Tibial artery (tissue), 4 donors: ENCODE measurements around the gene SHOC2.

ENCODE experiments used
- DNase-seq, 2 donors: peaks; one replicate each; pipeline ENCODE4 v3.0.0-alpha.2; 2019
- H3K27ac ChIP-seq, 2 donors: fragments of 200-600 bp; sonication (generic) in 1 of 2; 1 replicate in 1 of 2; 2 replicates in 1 of 2; pipeline ENCODE4 v1.5.1; 2018 to 2019; ENCODE audit warnings: mild to moderate bottlenecking in 1 of 2
- H3K27me3 ChIP-seq, 2 donors: fragments of 200-600 bp; sonication (generic) in 1 of 2; one replicate each; pipeline versions ENCODE4 v1.5.1 to v1.6.0; 2016 to 2019
- H3K36me3 ChIP-seq, 3 donors: fragments of 200-600 bp; sonication (generic) in 2 of 3; one replicate each; pipeline ENCODE4 v1.5.1; 2016 to 2019; ENCODE audit warnings: mild to moderate bottlenecking in 2 of 3
- H3K4me1 ChIP-seq, 4 donors: fragments of 200-600 bp; sonication (generic) in 2 of 4; 1 replicate in 3 of 4; 2 replicates in 1 of 4; pipeline ENCODE4 v1.5.1; 2016 to 2019
- H3K4me3 ChIP-seq, 2 donors: fragments of 200-600 bp; sonication (generic) in 1 of 2; 1 replicate in 1 of 2; 2 replicates in 1 of 2; pipeline ENCODE4 v1.5.1; 2018 to 2019; ENCODE audit warnings: mild to moderate bottlenecking in 2 of 2
- H3K9me3 ChIP-seq, 3 donors: fragments of 200-600 bp; sonication (generic) in 1 of 3; one replicate each; pipeline ENCODE4 v1.5.1; 2016 to 2019
- intact Hi-C: fragments of 100-400 bp; cut with DNase I; formaldehyde crosslinking; loops from one replicate; pipeline ENCODE4 v1.15.0; 2023; ENCODE audit warnings: low total_unique reads
- TF ChIP-seq, protein P1 (sequence below), 2 experiments: fragments of 200-600 bp in 1 of 2; fragments of 450-650 bp in 1 of 2; IDR thresholded peaks; one replicate each; pipeline ENCODE4 v1.5.1; 2017 to 2019; ENCODE audit warnings: antibody characterized with exemption in 2 of 2, mild to moderate bottlenecking in 1 of 2, moderate library complexity in 1 of 2

The SHOC2 gene

DNA sequence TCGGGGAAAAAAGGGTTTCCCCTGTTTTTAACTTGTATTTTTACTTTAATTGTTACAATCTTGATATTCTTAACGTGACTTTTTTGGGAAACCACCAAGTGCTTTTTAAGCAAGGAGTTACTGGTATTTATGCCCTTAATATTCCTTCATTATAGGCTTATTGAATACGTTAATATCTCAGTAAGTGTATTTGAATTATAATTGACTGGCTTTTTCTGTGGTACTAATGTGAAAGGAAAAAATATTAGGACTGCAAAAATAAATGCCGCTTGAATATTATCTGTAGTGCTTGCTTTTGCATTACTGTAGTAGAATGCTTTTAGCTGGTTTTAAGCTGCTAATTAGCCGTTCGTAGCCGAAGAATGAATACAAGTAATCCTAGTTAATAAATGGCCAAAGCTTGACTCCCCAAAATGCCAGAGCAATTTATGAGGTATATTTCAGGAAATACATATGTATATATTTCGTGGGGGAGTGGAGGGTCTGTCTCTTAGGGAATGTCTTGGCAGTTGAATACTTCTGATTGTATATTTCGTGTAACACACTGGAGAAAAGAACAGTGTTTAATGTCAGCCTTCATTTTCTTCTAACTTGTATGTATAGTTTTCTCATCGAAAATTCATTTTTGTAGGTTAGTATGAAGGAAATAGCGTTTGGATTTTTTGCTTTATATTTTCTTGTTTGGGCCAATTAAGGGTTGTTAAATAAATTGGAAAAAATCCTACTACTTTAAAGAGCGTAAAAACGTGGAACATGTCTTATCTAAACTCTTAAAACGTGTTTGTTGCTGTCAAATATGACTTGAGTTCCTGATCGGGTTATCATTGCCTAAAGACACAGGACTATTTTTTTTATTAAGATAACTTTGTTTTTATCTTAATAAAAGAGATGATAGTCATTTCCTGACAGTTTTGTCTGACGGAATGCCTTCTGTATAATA lies 46.1 kb upstream of the SHOC2 start:
- intact Hi-C loops, result loop anchor here (5.0 kb wide), 2 partner anchors 44 to 51 kb away; partner anchors contain the start of genes BBIP1 and SHOC2
- DNase-seq, result no peak
- no peaks in the 10 kb centered on the region for H3K9me3 ChIP-seq
- peak overlapping the region; percentile 98 to 99 for H3K4me3 ChIP-seq
- H3K36me3 ChIP-seq, result peaks cover 0 to 8% (median 3%) of the 10 kb centered on the region in 3 donors
- H3K27me3 ChIP-seq, result no peaks in the 10 kb centered on the region
- H3K27ac ChIP-seq, result peak overlapping the region; percentile 100
- H3K4me1 ChIP-seq, result peaks cover 0 to 33% (median 7%) of the 10 kb centered on the region in 4 donors
- TF ChIP-seq, protein P1, sequence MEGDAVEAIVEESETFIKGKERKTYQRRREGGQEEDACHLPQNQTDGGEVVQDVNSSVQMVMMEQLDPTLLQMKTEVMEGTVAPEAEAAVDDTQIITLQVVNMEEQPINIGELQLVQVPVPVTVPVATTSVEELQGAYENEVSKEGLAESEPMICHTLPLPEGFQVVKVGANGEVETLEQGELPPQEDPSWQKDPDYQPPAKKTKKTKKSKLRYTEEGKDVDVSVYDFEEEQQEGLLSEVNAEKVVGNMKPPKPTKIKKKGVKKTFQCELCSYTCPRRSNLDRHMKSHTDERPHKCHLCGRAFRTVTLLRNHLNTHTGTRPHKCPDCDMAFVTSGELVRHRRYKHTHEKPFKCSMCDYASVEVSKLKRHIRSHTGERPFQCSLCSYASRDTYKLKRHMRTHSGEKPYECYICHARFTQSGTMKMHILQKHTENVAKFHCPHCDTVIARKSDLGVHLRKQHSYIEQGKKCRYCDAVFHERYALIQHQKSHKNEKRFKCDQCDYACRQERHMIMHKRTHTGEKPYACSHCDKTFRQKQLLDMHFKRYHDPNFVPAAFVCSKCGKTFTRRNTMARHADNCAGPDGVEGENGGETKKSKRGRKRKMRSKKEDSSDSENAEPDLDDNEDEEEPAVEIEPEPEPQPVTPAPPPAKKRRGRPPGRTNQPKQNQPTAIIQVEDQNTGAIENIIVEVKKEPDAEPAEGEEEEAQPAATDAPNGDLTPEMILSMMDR (IDR thresholded peaks at IDR 0.05), result no peak

DNA sequence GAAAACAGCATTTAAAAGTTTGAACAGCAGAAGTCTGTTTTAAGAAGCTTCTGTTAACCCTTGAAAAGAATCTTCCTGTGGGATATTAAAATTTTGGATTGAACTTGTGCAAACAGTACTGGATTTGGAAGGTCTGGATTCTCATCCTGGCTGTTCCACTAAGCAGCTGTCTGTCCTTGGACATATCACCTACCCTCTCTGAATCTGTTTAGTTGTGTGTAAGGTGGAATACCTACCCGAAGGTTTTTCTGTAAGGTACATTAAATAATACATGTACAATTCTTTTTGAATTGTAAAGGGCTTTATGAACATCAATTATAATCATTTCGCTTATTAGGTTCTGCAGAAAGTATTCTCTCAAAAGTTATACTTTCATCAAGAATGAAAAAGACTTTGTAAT lies 45.5 kb upstream of the SHOC2 start:
- H3K27ac ChIP-seq, result peak overlapping the region in 1 of 2 donors; percentile 100
- no peak for DNase-seq
- H3K9me3 ChIP-seq, result no peaks in the 10 kb centered on the region
- peaks cover 0 to 12% (median 6%) of the 10 kb centered on the region in 3 donors for H3K36me3 ChIP-seq
- peaks cover 0 to 32% (median 7%) of the 10 kb centered on the region in 4 donors for H3K4me1 ChIP-seq
- H3K4me3 ChIP-seq, result peak overlapping the region; percentile 98 to 99
- TF ChIP-seq, protein P1 (IDR thresholded peaks at IDR 0.05), result no peak
- intact Hi-C loops, result loop anchor here (5.0 kb wide), 2 partner anchors 43 to 52 kb away; partner anchors contain the start of genes BBIP1 and SHOC2
- no peaks in the 10 kb centered on the region for H3K27me3 ChIP-seq

DNA sequence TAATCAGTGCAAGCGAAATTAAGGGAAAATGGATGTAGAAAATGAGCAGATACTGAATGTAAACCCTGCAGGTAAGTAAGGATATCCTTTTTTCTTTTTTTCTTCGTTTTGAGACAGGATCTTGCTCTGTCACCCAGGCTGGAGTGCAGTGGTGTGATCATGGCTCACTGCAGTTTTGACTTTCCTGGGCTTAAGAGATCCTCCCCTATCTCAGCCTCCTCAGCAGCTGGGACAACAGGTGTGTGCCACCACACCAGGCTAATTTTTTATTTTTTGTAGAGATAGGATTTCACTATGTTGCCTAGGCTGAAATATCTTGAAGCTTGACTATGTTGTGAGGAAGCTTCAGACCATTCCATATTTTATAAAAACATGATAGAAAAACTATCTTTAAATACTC lies 43.4 kb upstream of the SHOC2 start:
- TF ChIP-seq, protein P1 (IDR thresholded peaks at IDR 0.05), result no peak
- DNase-seq, result no peak
- no peaks in the 10 kb centered on the region for H3K9me3 ChIP-seq
- no peak overlapping the region for H3K4me3 ChIP-seq
- peaks cover 0 to 12% (median 6%) of the 10 kb centered on the region in 3 donors for H3K36me3 ChIP-seq
- intact Hi-C loops, result no loop called here
- H3K4me1 ChIP-seq, result peaks cover 0 to 24% (median 6%) of the 10 kb centered on the region in 4 donors
- no peak overlapping the region for H3K27ac ChIP-seq
- H3K27me3 ChIP-seq, result no peaks in the 10 kb centered on the region

DNA sequence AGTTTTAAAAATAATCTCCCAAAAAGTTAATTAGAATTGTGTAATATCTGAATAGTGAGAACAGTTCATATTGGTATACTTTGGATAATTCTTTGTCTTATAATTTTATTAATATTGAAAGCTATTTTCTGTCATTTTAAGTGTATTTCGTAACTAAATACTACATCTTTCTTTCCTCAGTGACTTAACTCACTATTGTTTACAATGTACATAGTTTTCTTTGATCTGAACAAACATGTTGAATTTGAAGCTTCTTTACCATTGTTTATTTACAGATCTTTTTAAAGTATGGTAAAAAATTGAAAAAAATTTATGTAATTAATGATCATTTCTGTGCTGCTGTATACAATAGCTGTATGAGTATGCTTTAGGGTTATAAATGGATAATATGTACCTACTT lies 42.6 kb upstream of the SHOC2 start:
- Histone ChIP-seq H3K4me3 (no peak overlapping the region), H3K4me1 (peaks cover 0 to 21% (median 8%) of the 10 kb centered on the region in 4 donors), H3K36me3 (peaks cover 0 to 16% (median 6%) of the 10 kb centered on the region in 3 donors), H3K27me3 (no peaks in the 10 kb centered on the region), H3K27ac (no peak overlapping the region), H3K9me3 (no peaks in the 10 kb centered on the region)
- intact Hi-C loops, result no loop called here
- no peak for DNase-seq
- TF ChIP-seq, protein P1 (IDR thresholded peaks at IDR 0.05), result no peak

DNA sequence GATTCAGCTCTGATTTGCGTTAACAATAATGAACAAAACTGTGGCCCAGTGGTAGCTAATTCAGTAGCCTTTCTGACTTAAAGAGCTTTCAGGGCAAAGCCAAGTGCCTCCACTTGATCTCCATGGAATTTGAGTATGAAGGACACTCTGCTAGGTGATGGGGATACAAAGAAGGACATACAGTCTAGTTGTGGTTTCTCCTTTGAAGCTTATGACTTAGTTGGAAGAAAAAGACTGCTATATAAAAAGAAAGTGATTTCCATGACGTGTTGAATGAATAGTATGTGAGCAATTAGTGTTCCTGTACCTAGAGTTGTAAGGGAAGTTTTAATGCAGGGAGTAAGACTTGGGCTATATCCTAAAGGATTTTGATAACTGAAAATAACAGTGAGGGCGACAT lies 39.4 kb upstream of the SHOC2 start:
- peaks cover 0 to 16% (median 2%) of the 10 kb centered on the region in 4 donors for H3K4me1 ChIP-seq
- H3K36me3 ChIP-seq, result peaks cover 12 to 37% (median 16%) of the 10 kb centered on the region in 3 donors
- no peak overlapping the region for H3K27ac ChIP-seq
- H3K9me3 ChIP-seq, result no peaks in the 10 kb centered on the region
- TF ChIP-seq, protein P1 (IDR thresholded peaks at IDR 0.05), result no peak
- no peak for DNase-seq
- intact Hi-C loops, result no loop called here
- H3K27me3 ChIP-seq, result no peaks in the 10 kb centered on the region
- H3K4me3 ChIP-seq, result no peak overlapping the region
